ENCODE measurements around the gene DRD4.

Gene DRD4

GRCh38 chr11:595400-595799 lies 41.7 kb upstream of the DRD4 start:
- Histone ChIP-seq H3K79me1 (ENCODE audit: low read length) (no peaks in the 10 kb centered on the region), H3K23ac (ENCODE audit: low read length) (no peak overlapping the region), H2AK5ac (ENCODE audit: low read length) (no peak overlapping the region), H4K12ac (ENCODE audit: low read depth, low read length) (no peak overlapping the region), H3K14ac (ENCODE audit: low read length) (no peak overlapping the region), H3K79me2 (ENCODE audit: control insufficient read depth, insufficient read depth, low read length, poor library complexity) (no peaks in the 10 kb centered on the region), H2BK5ac (ENCODE audit: low read depth, low read length, poor library complexity) (no peak overlapping the region), H3K9ac (ENCODE audit: low read length) (no peak overlapping the region), H2BK120ac (ENCODE audit: insufficient read depth, low read length, poor library complexity) (no peak overlapping the region), H3K4me2 (ENCODE audit: low read length) (no peak overlapping the region), H3K4me1 (ENCODE audit: control insufficient read depth in 1 of 2, insufficient read depth in 2 of 2, low read length in 2 of 2) (no peaks in the 10 kb centered on the region), H2BK12ac (ENCODE audit: low read length) (no peak overlapping the region), H4K8ac (ENCODE audit: low read depth, low read length) (no peak overlapping the region), H3K4me3 (ENCODE audit: low read depth, low read length) (no peak overlapping the region), H3K4ac (ENCODE audit: low read depth, low read length) (no peak overlapping the region), H3K9me3 (ENCODE audit: insufficient read depth, low read depth, low read length) (peaks cover 2% of the 10 kb centered on the region), H4K91ac (ENCODE audit: low read depth, low read length) (no peak overlapping the region), H2AFZ (ENCODE audit: insufficient read depth, low read length, poor library complexity) (no peak overlapping the region), H3K27me3 (ENCODE audit: insufficient read depth, low read length) (no peaks in the 10 kb centered on the region), H3K18ac (ENCODE audit: low read length) (no peak overlapping the region), H3K36me3 (ENCODE audit: control insufficient read depth in 1 of 2, insufficient read depth in 2 of 2, low read length in 2 of 2) (peaks cover 84 to 85% of the 10 kb centered on the region in 2 experiments), H3K27ac (ENCODE audit: low read depth, low read length) (no peak overlapping the region)
- no CpG with 5 or more reads among the region's 10 CpGs for WGBS (ENCODE audit: extremely low coverage, insufficient coverage, insufficient read length)
- no peak for DNase-seq

- Histone ChIP-seq H3K27ac (ENCODE audit: low read depth, low read length) (no peak overlapping the region), H3K27me3 (ENCODE audit: insufficient read depth, low read length) (no peaks in the 10 kb centered on the region), H2BK5ac (ENCODE audit: low read depth, low read length, poor library complexity) (no peak overlapping the region), H3K4me1 (ENCODE audit: control insufficient read depth in 1 of 2, insufficient read depth in 2 of 2, low read length in 2 of 2) (no peaks in the 10 kb centered on the region), H2AK5ac (ENCODE audit: low read length) (no peak overlapping the region), H2BK12ac (ENCODE audit: low read length) (no peak overlapping the region), H3K4ac (ENCODE audit: low read depth, low read length) (no peak overlapping the region), H3K4me3 (ENCODE audit: low read depth, low read length) (no peak overlapping the region), H3K79me2 (ENCODE audit: control insufficient read depth, insufficient read depth, low read length, poor library complexity) (no peaks in the 10 kb centered on the region), H4K91ac (ENCODE audit: low read depth, low read length) (no peak overlapping the region), H3K4me2 (ENCODE audit: low read length) (no peak overlapping the region), H3K14ac (ENCODE audit: low read length) (no peak overlapping the region), H4K8ac (ENCODE audit: low read depth, low read length) (no peak overlapping the region), H4K12ac (ENCODE audit: low read depth, low read length) (no peak overlapping the region), H3K36me3 (ENCODE audit: control insufficient read depth in 1 of 2, insufficient read depth in 2 of 2, low read length in 2 of 2) (peaks cover 82 to 85% of the 10 kb centered on the region in 2 experiments), H3K23ac (ENCODE audit: low read length) (no peak overlapping the region), H3K79me1 (ENCODE audit: low read length) (no peaks in the 10 kb centered on the region), H3K9ac (ENCODE audit: low read length) (no peak overlapping the region), H3K9me3 (ENCODE audit: insufficient read depth, low read depth, low read length) (peaks cover 2% of the 10 kb centered on the region), H2AFZ (ENCODE audit: insufficient read depth, low read length, poor library complexity) (no peak overlapping the region), H2BK120ac (ENCODE audit: insufficient read depth, low read length, poor library complexity) (no peak overlapping the region), H3K18ac (ENCODE audit: low read length) (no peak overlapping the region)
- DNase-seq: no peak
- WGBS (ENCODE audit: extremely low coverage, insufficient coverage, insufficient read length): no CpG with 5 or more reads among the region's 10 CpGs
Observed at GRCh38 chr11:596374-596773, 40.7 kb upstream of the DRD4 start.

GRCh38 chr11:597166-597725 lies 39.8 kb upstream of the DRD4 start:
- Histone ChIP-seq H3K4me3 (ENCODE audit: low read depth, low read length) (no peak overlapping the region), H3K79me2 (ENCODE audit: control insufficient read depth, insufficient read depth, low read length, poor library complexity) (no peaks in the 10 kb centered on the region)

DNA sequence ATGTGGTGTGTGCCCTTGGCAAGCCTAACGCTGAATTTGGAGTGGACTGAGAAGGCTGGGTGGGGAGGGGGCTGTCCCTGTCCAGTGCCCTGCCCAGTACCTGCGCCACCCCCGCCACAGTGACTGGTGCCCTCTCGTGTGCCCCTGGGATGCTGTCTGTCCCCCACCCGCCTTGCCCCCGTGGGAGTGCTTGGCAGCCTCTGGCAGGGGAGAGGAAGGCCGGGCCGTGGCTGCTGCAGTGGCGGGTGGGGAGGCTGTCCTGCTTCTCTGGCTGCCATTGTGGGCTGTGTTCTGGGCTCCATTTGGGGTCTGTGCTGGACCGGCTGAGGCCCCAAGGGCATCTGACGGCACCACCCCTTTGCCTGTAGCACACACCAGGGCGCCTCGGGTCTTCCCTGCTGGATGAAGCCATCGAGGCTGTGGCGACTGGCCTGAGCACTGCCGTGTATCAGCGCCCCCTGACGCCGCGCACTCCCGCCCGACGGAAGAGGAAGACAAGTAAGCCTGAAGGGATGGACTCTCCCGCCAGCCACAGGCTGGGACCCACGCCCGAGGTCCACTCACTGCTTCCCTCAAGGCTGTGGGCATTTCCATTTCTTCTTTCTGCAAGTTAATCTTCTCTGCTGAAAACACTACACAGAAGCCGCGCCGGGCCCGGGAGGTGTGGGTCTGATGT lies 38.9 kb upstream of the DRD4 start:
- Histone ChIP-seq H2BK5ac (ENCODE audit: low read depth, low read length, poor library complexity) (no peak overlapping the region), H3K36me3 (ENCODE audit: control insufficient read depth in 1 of 2, insufficient read depth in 2 of 2, low read length in 2 of 2) (peaks cover 84 to 86% of the 10 kb centered on the region in 2 experiments), H3K9ac (ENCODE audit: low read length) (no peak overlapping the region), H3K27ac (ENCODE audit: low read depth, low read length) (no peak overlapping the region), H4K12ac (ENCODE audit: low read depth, low read length) (no peak overlapping the region), H2AFZ (ENCODE audit: insufficient read depth, low read length, poor library complexity) (no peak overlapping the region), H3K4me2 (ENCODE audit: low read length) (no peak overlapping the region), H3K4me1 (ENCODE audit: control insufficient read depth in 1 of 2, insufficient read depth in 2 of 2, low read length in 2 of 2) (no peaks in the 10 kb centered on the region), H3K79me2 (ENCODE audit: control insufficient read depth, insufficient read depth, low read length, poor library complexity) (no peaks in the 10 kb centered on the region), H3K18ac (ENCODE audit: low read length) (no peak overlapping the region), H3K9me3 (ENCODE audit: insufficient read depth, low read depth, low read length) (peaks cover 2% of the 10 kb centered on the region), H4K8ac (ENCODE audit: low read depth, low read length) (no peak overlapping the region), H3K4me3 (ENCODE audit: low read depth, low read length) (peak overlapping the region; percentile 25), H3K23ac (ENCODE audit: low read length) (no peak overlapping the region), H4K91ac (ENCODE audit: low read depth, low read length) (no peak overlapping the region), H2BK120ac (ENCODE audit: insufficient read depth, low read length, poor library complexity) (no peak overlapping the region), H3K14ac (ENCODE audit: low read length) (no peak overlapping the region), H3K4ac (ENCODE audit: low read depth, low read length) (no peak overlapping the region), H3K79me1 (ENCODE audit: low read length) (no peaks in the 10 kb centered on the region), H2AK5ac (ENCODE audit: low read length) (no peak overlapping the region), H3K27me3 (ENCODE audit: insufficient read depth, low read length) (no peaks in the 10 kb centered on the region), H2BK12ac (ENCODE audit: low read length) (no peak overlapping the region)
- no peak for DNase-seq
- no CpG with 5 or more reads among the region's 30 CpGs for WGBS (ENCODE audit: extremely low coverage, insufficient coverage, insufficient read length)

More at GRCh38 chr11:597166-597725, 39.8 kb upstream of the DRD4 start:
- Histone ChIP-seq H2AFZ (ENCODE audit: insufficient read depth, low read length, poor library complexity) (no peak overlapping the region), H2BK120ac (ENCODE audit: insufficient read depth, low read length, poor library complexity) (no peak overlapping the region), H3K18ac (ENCODE audit: low read length) (no peak overlapping the region), H3K79me1 (ENCODE audit: low read length) (no peaks in the 10 kb centered on the region), H3K4me2 (ENCODE audit: low read length) (no peak overlapping the region), H3K36me3 (ENCODE audit: control insufficient read depth in 1 of 2, insufficient read depth in 2 of 2, low read length in 2 of 2) (peaks cover 85 to 87% of the 10 kb centered on the region in 2 experiments), H3K4me1 (ENCODE audit: control insufficient read depth in 1 of 2, insufficient read depth in 2 of 2, low read length in 2 of 2) (no peaks in the 10 kb centered on the region), H4K12ac (ENCODE audit: low read depth, low read length) (peak overlapping the region; percentile 4), H3K27ac (ENCODE audit: low read depth, low read length) (no peak overlapping the region), H3K9ac (ENCODE audit: low read length) (no peak overlapping the region), H2BK12ac (ENCODE audit: low read length) (no peak overlapping the region), H3K27me3 (ENCODE audit: insufficient read depth, low read length) (no peaks in the 10 kb centered on the region), H4K8ac (ENCODE audit: low read depth, low read length) (no peak overlapping the region), H4K91ac (ENCODE audit: low read depth, low read length) (no peak overlapping the region), H3K14ac (ENCODE audit: low read length) (no peak overlapping the region), H2AK5ac (ENCODE audit: low read length) (no peak overlapping the region), H3K23ac (ENCODE audit: low read length) (no peak overlapping the region), H2BK5ac (ENCODE audit: low read depth, low read length, poor library complexity) (no peak overlapping the region), H3K9me3 (ENCODE audit: insufficient read depth, low read depth, low read length) (peaks cover 2% of the 10 kb centered on the region), H3K4ac (ENCODE audit: low read depth, low read length) (no peak overlapping the region)
- DNase-seq: no peak
- no CpG with 5 or more reads among the region's 29 CpGs for WGBS (ENCODE audit: extremely low coverage, insufficient coverage, insufficient read length)
